HEK293 (cell line): ENCODE data around the gene CTNNBL1.

Experiments
- CTCF ChIA-PET: fragments of 350-600 bp; formaldehyde crosslinking; extraction: SDS; loops from one replicate; lab custom pipeline; 2021; ENCODE audit warnings: antibody characterized with exemption; lab: Yijun Ruan, JAX
- POLR2A ChIA-PET: fragments of 300-600 bp; formaldehyde crosslinking; extraction: SDS; loops from one replicate; lab custom pipeline; 2020; ENCODE audit warnings: antibody characterized with exemption, inconsistent platforms; lab: Yijun Ruan, JAX
- H3K27ac ChIP-seq: fragments of 200-500 bp; sonication (Bioruptor generic); 2 replicates; pipeline ENCODE4 v1.5.1; 2014; ENCODE audit warnings: low read depth, low read length, control low read depth, inconsistent platforms; ENCODE audit errors: extremely low read depth
- H3K36me3 ChIP-seq, 2 experiments: fragments of 200-500 bp in 1 of 2; sonication (Bioruptor generic) in 1 of 2; 1 replicate in 1 of 2; 2 replicates in 1 of 2; pipeline ENCODE4 v1.5.1; 2014 to 2017; ENCODE audit warnings: inconsistent platforms in 2 of 2, low read length in 2 of 2; ENCODE audit not compliant: control insufficient read depth in 2 of 2, insufficient read depth in 1 of 2
- H3K4me1 ChIP-seq: fragments of 200-500 bp; sonication (Bioruptor generic); 2 replicates; pipeline ENCODE4 v1.5.1; 2014; ENCODE audit warnings: mild to moderate bottlenecking, low read length, inconsistent platforms; ENCODE audit not compliant: control insufficient read depth, insufficient read depth
- H3K4me3 ChIP-seq: 2 replicates; pipeline ENCODE4 v1.5.1; 2011; ENCODE audit warnings: low read depth, mild to moderate bottlenecking, control low read depth, low read length, moderate library complexity
- H3K9me3 ChIP-seq: fragments of 200-500 bp; sonication (Bioruptor generic); 2 replicates; pipeline ENCODE4 v1.5.1; 2014; ENCODE audit warnings: low read depth, low read length, inconsistent platforms; ENCODE audit not compliant: control insufficient read depth, insufficient read depth
- HOXA7 ChIP-seq: sonication (generic); formaldehyde crosslinking; IDR thresholded peaks from 2 replicates; pipeline ENCODE4 v1.8.1; 2022; ENCODE audit warnings: missing genetic modification reagents, borderline replicate concordance
- OSR2 ChIP-seq: fragments of 450-650 bp; formaldehyde crosslinking; IDR thresholded peaks from 2 replicates; pipeline ENCODE4 v1.5.1; 2016; ENCODE audit warnings: missing biosample characterization, missing genetic modification characterization
- SCRT2 ChIP-seq: fragments of 450-650 bp; formaldehyde crosslinking; IDR thresholded peaks from 2 replicates; pipeline ENCODE4 v1.5.1; 2016; ENCODE audit warnings: missing biosample characterization, missing genetic modification characterization
- YY1 ChIP-seq: fragments of 450-650 bp; formaldehyde crosslinking; IDR thresholded peaks from 2 replicates; pipeline ENCODE4 v1.5.1; 2018; ENCODE audit warnings: missing biosample characterization, missing genetic modification characterization
- ZBTB8A ChIP-seq: fragments of 450-650 bp; formaldehyde crosslinking; IDR thresholded peaks from 2 replicates; pipeline ENCODE4 v1.5.1; 2016; ENCODE audit warnings: missing biosample characterization, missing genetic modification characterization
- ZFP3 ChIP-seq: fragments of 450-650 bp; formaldehyde crosslinking; IDR thresholded peaks from 2 replicates; pipeline ENCODE4 v1.5.1; 2016; ENCODE audit warnings: low read depth, missing biosample characterization, missing genetic modification characterization
- ZNF121 ChIP-seq: fragments of 450-650 bp; formaldehyde crosslinking; IDR thresholded peaks from 2 replicates; pipeline ENCODE4 v1.5.1; 2016; ENCODE audit warnings: missing biosample characterization, missing genetic modification characterization
- ZNF133 ChIP-seq: fragments of 450-650 bp; formaldehyde crosslinking; IDR thresholded peaks from 2 replicates; pipeline ENCODE4 v1.5.1; 2016; ENCODE audit warnings: missing biosample characterization, missing genetic modification characterization
- ZNF19 ChIP-seq: fragments of 450-650 bp; formaldehyde crosslinking; IDR thresholded peaks from 2 replicates; pipeline ENCODE4; 2016; ENCODE audit warnings: missing biosample characterization, missing genetic modification characterization, low read depth
- ZNF2 ChIP-seq: fragments of 450-650 bp; formaldehyde crosslinking; IDR thresholded peaks from 2 replicates; pipeline ENCODE4 v1.5.1; 2016; ENCODE audit warnings: missing biosample characterization, missing genetic modification characterization
- ZNF404 ChIP-seq: fragments of 450-650 bp; formaldehyde crosslinking; IDR thresholded peaks from 2 replicates; pipeline ENCODE4 v1.5.1; 2017; ENCODE audit warnings: missing biosample characterization, missing genetic modification characterization
- ZNF473 ChIP-seq: fragments of 450-650 bp; formaldehyde crosslinking; IDR thresholded peaks from 2 replicates; pipeline ENCODE4 v1.5.1; 2017; ENCODE audit warnings: missing biosample characterization, missing genetic modification characterization
- ZNF48 ChIP-seq: fragments of 450-650 bp; formaldehyde crosslinking; IDR thresholded peaks from 2 replicates; pipeline ENCODE4 v1.5.1; 2016; ENCODE audit warnings: missing biosample characterization, missing genetic modification characterization
- ZNF521 ChIP-seq: fragments of 450-650 bp; formaldehyde crosslinking; IDR thresholded peaks from 2 replicates; pipeline ENCODE4 v1.5.1; 2017; ENCODE audit warnings: missing biosample characterization, mild to moderate bottlenecking, missing genetic modification characterization
- ZNF530 ChIP-seq: fragments of 450-650 bp; formaldehyde crosslinking; IDR thresholded peaks from 2 replicates; pipeline ENCODE4 v1.5.1; 2016; ENCODE audit warnings: low read depth, missing biosample characterization, missing genetic modification characterization
- ZNF555 ChIP-seq: fragments of 450-650 bp; formaldehyde crosslinking; conservative IDR thresholded peaks from 2 replicates; pipeline ENCODE4 v1.5.1; 2017; ENCODE audit warnings: missing biosample characterization, mild to moderate bottlenecking, missing genetic modification characterization, inconsistent platforms
- ZNF624 ChIP-seq: fragments of 450-650 bp; formaldehyde crosslinking; IDR thresholded peaks from 2 replicates; pipeline ENCODE4 v1.5.1; 2017; ENCODE audit warnings: missing biosample characterization, missing genetic modification characterization
- ZNF654 ChIP-seq: fragments of 450-650 bp; formaldehyde crosslinking; IDR thresholded peaks from 2 replicates; pipeline ENCODE4 v1.5.1; 2016; ENCODE audit warnings: low read depth, missing biosample characterization, missing genetic modification characterization
- ZNF677 ChIP-seq: fragments of 450-650 bp; IDR thresholded peaks from 2 replicates; pipeline ENCODE4 v1.5.0; 2018; ENCODE audit warnings: missing biosample characterization, mild to moderate bottlenecking, missing genetic modification characterization, moderate library complexity
- ZNF76 ChIP-seq: fragments of 450-650 bp; formaldehyde crosslinking; IDR thresholded peaks from 2 replicates; pipeline ENCODE4; 2016; ENCODE audit warnings: low read depth, missing biosample characterization, missing genetic modification characterization, borderline replicate concordance
- ZNF830 ChIP-seq: fragments of 450-650 bp; IDR thresholded peaks from 2 replicates; pipeline ENCODE4 v1.5.0; 2018; ENCODE audit warnings: missing biosample characterization, missing genetic modification characterization, low read depth, mild to moderate bottlenecking, moderate library complexity
- ZNF843 ChIP-seq: fragments of 450-650 bp; formaldehyde crosslinking; IDR thresholded peaks from 2 replicates; pipeline ENCODE4 v1.5.1; 2016; ENCODE audit warnings: missing biosample characterization, missing genetic modification characterization
- TF ChIP-seq, protein P1 (sequence below): fragments of 450-650 bp; formaldehyde crosslinking; IDR thresholded peaks from 2 replicates; pipeline ENCODE4 v1.5.1; 2017; ENCODE audit warnings: missing biosample characterization, missing genetic modification characterization
- TF ChIP-seq, protein P2 (sequence below): fragments of 450-650 bp; formaldehyde crosslinking; IDR thresholded peaks from 2 replicates; pipeline ENCODE4 v1.5.1; 2016; ENCODE audit warnings: missing biosample characterization, missing genetic modification characterization
- TF ChIP-seq, protein P3 (sequence below): fragments of 450-650 bp; formaldehyde crosslinking; IDR thresholded peaks from 2 replicates; pipeline ENCODE4 v1.5.1; 2016; ENCODE audit warnings: missing biosample characterization, missing genetic modification characterization

The CTNNBL1 gene

DNA sequence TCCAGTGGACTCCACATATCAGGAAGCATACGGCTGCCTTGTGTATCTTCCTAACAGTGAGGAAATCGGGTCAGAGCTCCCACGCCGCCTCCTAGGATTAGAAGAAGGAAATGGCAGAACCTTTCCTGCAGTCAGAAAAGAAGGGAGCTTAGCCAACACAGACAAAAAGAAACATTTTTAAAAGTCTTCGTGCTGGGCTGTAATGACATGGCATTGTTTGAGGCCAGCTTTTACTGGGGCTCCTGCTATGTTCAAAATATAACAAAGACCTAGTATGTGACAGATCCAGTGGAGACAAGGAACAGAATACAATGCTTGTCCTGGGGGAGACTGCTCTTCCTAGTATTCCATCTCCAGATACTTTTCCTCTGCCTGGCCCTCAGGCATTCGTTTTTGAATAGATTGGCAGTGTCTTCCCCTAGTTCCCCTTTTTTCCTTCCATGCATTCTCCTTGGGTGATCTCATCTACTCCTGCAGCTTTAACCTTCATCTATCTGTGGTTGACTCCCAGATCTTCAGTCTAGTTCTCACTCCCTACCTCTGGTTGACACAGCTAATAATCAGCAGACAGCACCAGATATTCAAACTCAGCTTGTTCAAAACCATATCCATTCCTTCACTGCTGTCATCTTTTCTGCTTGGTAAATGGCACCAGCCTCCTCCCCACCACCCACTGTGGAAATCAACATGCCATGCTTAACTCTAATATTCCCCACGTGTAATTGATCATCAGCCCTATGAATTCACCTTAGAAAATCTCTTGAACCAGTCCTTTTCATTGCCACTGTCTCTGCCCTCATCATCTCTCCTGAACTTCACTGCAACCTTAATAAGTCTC is 114.6 kb downstream of the CTNNBL1 start:
- H3K4me3 ChIP-seq: no peak overlapping the region
- H3K4me1 ChIP-seq: no peaks in the 10 kb centered on the region
- ChIA-PET CTCF (interaction anchor here (0.6 kb wide), 1 partner anchor 270 kb away, joined by 4 read pairs; no protein-coding TSS in a partner anchor), POLR2A (no interaction called here)
- peaks cover 0 to 43% of the 10 kb centered on the region in 2 experiments; a peak in 1 of 3 replicates for H3K36me3 ChIP-seq
- TF ChIP-seq ZFP3: no peak
- no peak for TF ChIP-seq ZNF473
- no peak for TF ChIP-seq ZNF2 (tag by site-specific recombination)
- TF ChIP-seq ZBTB8A (tag by site-specific recombination): no peak
- TF ChIP-seq ZNF555: no peak
- no peak for TF ChIP-seq YY1 (tag by site-specific recombination)
- TF ChIP-seq ZNF19: no peak
- no peak overlapping the region for H3K27ac ChIP-seq
- no peaks in the 10 kb centered on the region for H3K9me3 ChIP-seq

DNA sequence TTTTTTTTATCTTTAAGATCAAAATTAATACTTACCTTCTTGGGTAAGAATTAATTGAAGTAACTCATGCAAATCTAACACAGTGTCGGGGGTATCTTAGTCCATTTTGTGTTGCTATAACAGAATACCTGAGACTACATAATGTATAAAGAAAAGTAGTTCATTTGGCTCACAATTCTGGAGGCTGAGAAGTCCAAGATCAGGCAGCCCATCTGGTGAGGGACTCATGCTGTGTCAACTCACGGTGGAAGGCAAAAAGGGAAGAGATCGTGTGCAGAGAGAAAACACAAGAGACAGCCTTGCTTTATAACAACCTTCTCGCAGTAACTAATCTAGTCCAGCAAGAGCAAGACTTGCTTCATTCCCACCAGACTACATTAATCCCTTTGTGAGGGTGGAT is 116.2 kb downstream of the CTNNBL1 start:
- H3K27ac ChIP-seq: no peak overlapping the region
- H3K4me1 ChIP-seq: no peaks in the 10 kb centered on the region
- peaks cover 0 to 28% of the 10 kb centered on the region in 2 experiments; a peak in 1 of 3 replicates for H3K36me3 ChIP-seq
- TF ChIP-seq HOXA7 (CRISPR knock-in tag) (no peak), ZNF624 (tag by site-specific recombination) (no peak), ZNF677 (tag by site-specific recombination) (no peak), ZNF521 (tag by site-specific recombination) (no peak), SCRT2 (tag by site-specific recombination) (no peak), ZNF843 (tag by site-specific recombination) (no peak), ZNF76 (tag by site-specific recombination) (no peak), ZNF555 (no peak), ZNF654 (tag by site-specific recombination) (no peak), ZNF404 (tag by site-specific recombination) (no peak), ZNF830 (no peak), ZNF133 (tag by site-specific recombination) (no peak), ZNF48 (tag by site-specific recombination) (no peak), ZNF530 (tag by site-specific recombination) (no peak), ZNF121 (tag by site-specific recombination) (no peak), OSR2 (tag by site-specific recombination) (no peak), ZNF2 (tag by site-specific recombination) (no peak)
- TF ChIP-seq, protein P1, sequence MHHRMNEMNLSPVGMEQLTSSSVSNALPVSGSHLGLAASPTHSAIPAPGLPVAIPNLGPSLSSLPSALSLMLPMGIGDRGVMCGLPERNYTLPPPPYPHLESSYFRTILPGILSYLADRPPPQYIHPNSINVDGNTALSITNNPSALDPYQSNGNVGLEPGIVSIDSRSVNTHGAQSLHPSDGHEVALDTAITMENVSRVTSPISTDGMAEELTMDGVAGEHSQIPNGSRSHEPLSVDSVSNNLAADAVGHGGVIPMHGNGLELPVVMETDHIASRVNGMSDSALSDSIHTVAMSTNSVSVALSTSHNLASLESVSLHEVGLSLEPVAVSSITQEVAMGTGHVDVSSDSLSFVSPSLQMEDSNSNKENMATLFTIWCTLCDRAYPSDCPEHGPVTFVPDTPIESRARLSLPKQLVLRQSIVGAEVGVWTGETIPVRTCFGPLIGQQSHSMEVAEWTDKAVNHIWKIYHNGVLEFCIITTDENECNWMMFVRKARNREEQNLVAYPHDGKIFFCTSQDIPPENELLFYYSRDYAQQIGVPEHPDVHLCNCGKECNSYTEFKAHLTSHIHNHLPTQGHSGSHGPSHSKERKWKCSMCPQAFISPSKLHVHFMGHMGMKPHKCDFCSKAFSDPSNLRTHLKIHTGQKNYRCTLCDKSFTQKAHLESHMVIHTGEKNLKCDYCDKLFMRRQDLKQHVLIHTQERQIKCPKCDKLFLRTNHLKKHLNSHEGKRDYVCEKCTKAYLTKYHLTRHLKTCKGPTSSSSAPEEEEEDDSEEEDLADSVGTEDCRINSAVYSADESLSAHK (tag by site-specific recombination): no peak
- TF ChIP-seq, protein P2, sequence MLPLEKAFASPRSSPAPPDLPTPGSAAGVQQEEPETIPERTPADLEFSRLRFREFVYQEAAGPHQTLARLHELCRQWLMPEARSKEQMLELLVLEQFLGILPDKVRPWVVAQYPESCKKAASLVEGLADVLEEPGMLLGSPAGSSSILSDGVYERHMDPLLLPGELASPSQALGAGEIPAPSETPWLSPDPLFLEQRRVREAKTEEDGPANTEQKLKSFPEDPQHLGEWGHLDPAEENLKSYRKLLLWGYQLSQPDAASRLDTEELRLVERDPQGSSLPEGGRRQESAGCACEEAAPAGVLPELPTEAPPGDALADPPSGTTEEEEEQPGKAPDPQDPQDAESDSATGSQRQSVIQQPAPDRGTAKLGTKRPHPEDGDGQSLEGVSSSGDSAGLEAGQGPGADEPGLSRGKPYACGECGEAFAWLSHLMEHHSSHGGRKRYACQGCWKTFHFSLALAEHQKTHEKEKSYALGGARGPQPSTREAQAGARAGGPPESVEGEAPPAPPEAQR (tag by site-specific recombination): no peak
- TF ChIP-seq, protein P3, sequence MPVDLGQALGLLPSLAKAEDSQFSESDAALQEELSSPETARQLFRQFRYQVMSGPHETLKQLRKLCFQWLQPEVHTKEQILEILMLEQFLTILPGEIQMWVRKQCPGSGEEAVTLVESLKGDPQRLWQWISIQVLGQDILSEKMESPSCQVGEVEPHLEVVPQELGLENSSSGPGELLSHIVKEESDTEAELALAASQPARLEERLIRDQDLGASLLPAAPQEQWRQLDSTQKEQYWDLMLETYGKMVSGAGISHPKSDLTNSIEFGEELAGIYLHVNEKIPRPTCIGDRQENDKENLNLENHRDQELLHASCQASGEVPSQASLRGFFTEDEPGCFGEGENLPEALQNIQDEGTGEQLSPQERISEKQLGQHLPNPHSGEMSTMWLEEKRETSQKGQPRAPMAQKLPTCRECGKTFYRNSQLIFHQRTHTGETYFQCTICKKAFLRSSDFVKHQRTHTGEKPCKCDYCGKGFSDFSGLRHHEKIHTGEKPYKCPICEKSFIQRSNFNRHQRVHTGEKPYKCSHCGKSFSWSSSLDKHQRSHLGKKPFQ: no peak
- H3K9me3 ChIP-seq: no peaks in the 10 kb centered on the region
- H3K4me3 ChIP-seq: no peak overlapping the region
- POLR2A ChIA-PET: no interaction called here
- CTCF ChIA-PET: no interaction called here
